Sigmoid colon (tissue), 3 donors: ENCODE measurements around the gene CFLAR.

Experiments
- POLR2A ChIP-seq, 2 donors: fragments of 450-650 bp; IDR thresholded peaks; one replicate each; pipeline ENCODE4 v1.6.1; 2016; ENCODE audit warnings: antibody characterized with exemption in 2 of 2, mild to moderate bottlenecking in 2 of 2, moderate library complexity in 2 of 2
- TF ChIP-seq, protein P1 (sequence below), 4 experiments: fragments of 450-650 bp in 3 of 4; fragments of 200-600 bp in 1 of 4; IDR thresholded peaks; one replicate each; pipeline ENCODE4 v1.5.1; 2016 to 2019; ENCODE audit warnings: antibody characterized with exemption in 4 of 4, mild to moderate bottlenecking in 3 of 4, moderate library complexity in 2 of 4

GRCh38 chr2:201139836-201140604 lies 24.1 kb downstream of the CFLAR start:
- TF ChIP-seq, protein P1, sequence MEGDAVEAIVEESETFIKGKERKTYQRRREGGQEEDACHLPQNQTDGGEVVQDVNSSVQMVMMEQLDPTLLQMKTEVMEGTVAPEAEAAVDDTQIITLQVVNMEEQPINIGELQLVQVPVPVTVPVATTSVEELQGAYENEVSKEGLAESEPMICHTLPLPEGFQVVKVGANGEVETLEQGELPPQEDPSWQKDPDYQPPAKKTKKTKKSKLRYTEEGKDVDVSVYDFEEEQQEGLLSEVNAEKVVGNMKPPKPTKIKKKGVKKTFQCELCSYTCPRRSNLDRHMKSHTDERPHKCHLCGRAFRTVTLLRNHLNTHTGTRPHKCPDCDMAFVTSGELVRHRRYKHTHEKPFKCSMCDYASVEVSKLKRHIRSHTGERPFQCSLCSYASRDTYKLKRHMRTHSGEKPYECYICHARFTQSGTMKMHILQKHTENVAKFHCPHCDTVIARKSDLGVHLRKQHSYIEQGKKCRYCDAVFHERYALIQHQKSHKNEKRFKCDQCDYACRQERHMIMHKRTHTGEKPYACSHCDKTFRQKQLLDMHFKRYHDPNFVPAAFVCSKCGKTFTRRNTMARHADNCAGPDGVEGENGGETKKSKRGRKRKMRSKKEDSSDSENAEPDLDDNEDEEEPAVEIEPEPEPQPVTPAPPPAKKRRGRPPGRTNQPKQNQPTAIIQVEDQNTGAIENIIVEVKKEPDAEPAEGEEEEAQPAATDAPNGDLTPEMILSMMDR (IDR thresholded peaks at IDR 0.05), result no peak
- TF ChIP-seq POLR2A (IDR thresholded peaks at IDR 0.05), result no peak
